RWPE1 (cell line): Measurements from ENCODE around the gene CHCHD6.

ENCODE experiments used
- CTCF ChIA-PET: fragments of 350-600 bp; sonication (Branson Sonifier 250); formaldehyde crosslinking; extraction: SDS; loops from one replicate; lab custom pipeline; 2021; lab: Yijun Ruan, JAX
- POLR2A ChIA-PET: fragments of 400-600 bp; formaldehyde crosslinking; extraction: SDS; loops from one replicate; lab custom pipeline; 2020; ENCODE audit warnings: antibody characterized with exemption; ENCODE audit not compliant: low non-redundant PET; lab: Yijun Ruan, JAX
- DNase-seq: peaks from one replicate; pipeline ENCODE4 v3.0.0; 2012; ENCODE audit warnings: low spot score
- H3K27ac ChIP-seq: fragments of 450-650 bp; 2 replicates; pipeline ENCODE4 v1.5.1; 2017
- TF ChIP-seq, protein P1 (sequence below): fragments of 450-650 bp; conservative IDR thresholded peaks from 2 replicates; pipeline ENCODE4 v1.5.1; 2017; ENCODE audit warnings: low read depth, mild to moderate bottlenecking

Gene CHCHD6

DNA sequence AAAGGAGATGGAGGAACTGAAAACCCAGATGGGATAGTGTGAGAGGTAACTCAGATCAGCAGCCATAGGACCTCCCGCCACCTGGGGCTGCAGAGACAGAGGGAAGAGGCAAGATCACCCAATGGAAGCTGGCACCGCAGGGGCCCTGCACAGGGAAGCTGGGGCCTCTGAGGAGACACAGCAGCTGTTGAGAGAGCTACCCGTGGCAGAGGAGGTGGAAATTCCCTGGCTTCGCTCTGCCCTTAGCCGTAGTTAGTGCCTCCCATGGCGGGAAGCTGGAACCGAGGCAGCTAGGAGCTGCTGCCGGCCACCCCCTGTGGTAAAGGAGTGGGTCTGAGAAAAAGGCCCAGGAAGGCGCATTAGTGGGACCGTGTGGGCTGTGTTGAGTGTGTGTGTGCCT is 260.9 kb downstream of the CHCHD6 start:
- no peak overlapping the region for H3K27ac ChIP-seq
- POLR2A ChIA-PET = no interaction called here
- TF ChIP-seq, protein P1, sequence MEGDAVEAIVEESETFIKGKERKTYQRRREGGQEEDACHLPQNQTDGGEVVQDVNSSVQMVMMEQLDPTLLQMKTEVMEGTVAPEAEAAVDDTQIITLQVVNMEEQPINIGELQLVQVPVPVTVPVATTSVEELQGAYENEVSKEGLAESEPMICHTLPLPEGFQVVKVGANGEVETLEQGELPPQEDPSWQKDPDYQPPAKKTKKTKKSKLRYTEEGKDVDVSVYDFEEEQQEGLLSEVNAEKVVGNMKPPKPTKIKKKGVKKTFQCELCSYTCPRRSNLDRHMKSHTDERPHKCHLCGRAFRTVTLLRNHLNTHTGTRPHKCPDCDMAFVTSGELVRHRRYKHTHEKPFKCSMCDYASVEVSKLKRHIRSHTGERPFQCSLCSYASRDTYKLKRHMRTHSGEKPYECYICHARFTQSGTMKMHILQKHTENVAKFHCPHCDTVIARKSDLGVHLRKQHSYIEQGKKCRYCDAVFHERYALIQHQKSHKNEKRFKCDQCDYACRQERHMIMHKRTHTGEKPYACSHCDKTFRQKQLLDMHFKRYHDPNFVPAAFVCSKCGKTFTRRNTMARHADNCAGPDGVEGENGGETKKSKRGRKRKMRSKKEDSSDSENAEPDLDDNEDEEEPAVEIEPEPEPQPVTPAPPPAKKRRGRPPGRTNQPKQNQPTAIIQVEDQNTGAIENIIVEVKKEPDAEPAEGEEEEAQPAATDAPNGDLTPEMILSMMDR = no peak
- CTCF ChIA-PET = no interaction called here
- no peak for DNase-seq

DNA sequence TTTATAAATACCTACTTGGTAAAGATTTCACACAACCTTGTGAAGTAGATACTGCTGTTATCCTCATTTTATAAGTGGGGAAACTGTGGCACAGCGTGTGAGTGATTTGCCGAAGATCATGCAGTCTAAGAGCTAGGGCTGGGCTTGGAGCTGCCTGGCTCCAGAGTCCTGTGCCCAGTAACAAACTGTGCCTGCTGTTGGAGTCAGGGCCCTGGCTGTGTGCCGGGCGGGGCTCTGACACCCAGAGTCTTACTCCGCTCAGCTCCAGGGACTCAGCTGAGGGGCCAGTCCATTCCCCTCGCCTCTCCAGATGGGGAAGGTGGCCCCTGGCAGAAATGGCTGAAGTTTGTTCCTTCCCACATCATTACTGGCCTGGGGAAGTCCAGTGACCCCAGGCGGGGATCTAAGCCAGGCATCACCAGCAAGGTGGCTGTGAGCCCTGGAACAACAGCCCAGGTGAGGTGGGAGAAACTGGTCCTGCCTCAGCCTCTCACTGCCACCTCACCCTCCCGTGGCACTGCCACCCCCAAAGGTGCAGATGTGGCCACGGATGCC is 261.6 kb downstream of the CHCHD6 start:
- DNase-seq = no peak

DNA sequence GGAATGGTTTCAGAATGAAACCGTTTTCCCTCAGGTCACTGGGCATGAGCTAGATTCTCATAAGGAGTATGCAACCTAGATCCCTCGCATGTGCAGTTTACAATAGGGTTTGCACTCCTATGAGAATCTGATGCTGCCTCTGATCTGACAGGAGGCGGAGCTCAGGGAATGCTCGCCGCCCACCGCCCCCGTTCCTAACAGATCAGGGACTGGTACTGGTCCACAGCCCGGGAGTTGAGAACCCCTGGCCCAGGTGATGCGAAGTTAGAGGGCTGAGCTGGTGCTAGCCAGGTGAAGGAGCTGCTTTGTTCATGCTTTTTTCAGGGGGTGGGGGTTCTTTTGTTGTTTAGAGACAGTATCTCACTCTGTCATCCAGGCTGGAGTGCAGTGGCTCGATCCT is 263.3 kb downstream of the CHCHD6 start:
- no peak for DNase-seq
- CTCF ChIA-PET = interaction anchor here (1.1 to 1.2 kb wide), 2 partner anchors 14 to 215 kb away, joined by 3 to 7 read pairs; no protein-coding TSS in a partner anchor
- TF ChIP-seq, protein P1 = no peak
- no peak overlapping the region for H3K27ac ChIP-seq
- POLR2A ChIA-PET = no interaction called here

More for the DNA sequence above, 261.6 kb downstream of the CHCHD6 start:
- ChIA-PET CTCF (interaction anchor here (0.6 to 0.7 kb wide), 2 partner anchors 177 to 1615 kb away, joined by 3 read pairs; no protein-coding TSS in a partner anchor), POLR2A (no interaction called here)
- TF ChIP-seq, protein P1 = no peak
- no peak overlapping the region for H3K27ac ChIP-seq

DNA sequence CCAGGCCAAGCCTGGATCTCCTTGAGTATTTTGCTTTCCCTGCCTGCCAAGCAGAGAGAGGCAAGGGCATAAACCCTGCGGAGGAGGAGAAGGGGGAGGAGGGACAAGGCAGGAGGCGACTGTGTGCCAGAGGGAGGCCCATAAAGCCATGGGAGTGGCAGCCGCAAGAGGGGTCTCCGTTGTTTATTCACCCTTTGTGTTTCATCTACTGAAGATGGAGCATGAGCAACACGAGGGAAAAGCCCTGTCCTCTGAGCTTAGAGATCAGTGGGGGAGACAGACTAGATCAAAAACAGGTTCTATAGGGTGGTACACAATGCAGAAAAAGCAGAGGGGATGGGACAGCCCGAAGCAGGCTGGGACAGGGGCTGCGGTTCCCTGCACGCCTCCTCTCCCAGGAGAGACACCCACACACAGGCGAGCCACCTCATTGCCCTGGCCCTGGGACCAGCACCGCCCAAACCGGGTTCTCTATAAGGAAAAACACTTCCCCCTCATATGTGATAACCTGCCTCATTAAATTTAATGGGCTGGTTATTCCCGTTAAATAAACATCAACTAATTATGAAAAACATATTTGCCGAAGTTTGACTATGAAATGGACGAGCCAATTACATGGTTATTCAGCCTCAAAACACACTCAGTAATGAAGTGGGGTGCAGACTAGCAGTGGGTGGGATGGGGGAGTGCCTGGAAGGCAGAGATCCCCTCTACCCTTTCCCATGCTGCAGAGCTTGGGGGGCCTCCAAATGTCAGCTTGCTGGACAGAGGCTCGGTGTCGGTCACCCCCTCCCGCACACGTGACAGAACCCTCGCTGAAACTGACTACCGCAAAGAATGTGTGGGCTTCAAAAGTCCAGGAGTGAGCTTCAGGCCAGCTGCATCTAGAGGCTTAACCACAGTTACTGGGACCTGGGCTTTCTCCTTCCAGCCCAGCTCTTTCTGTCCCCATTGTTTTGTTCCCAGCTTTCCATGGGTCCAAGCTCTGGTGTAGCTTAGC is 264.7 kb downstream of the CHCHD6 start:
- TF ChIP-seq, protein P1 = no peak
- no peak overlapping the region for H3K27ac ChIP-seq
- POLR2A ChIA-PET = no interaction called here
- CTCF ChIA-PET = interaction anchor here (0.9 to 1.6 kb wide), 3 partner anchors 14 to 217 kb away, joined by 3 to 7 read pairs (median 4); partner anchors contain the start of gene PLXNA1
- DNase-seq = no peak

DNA sequence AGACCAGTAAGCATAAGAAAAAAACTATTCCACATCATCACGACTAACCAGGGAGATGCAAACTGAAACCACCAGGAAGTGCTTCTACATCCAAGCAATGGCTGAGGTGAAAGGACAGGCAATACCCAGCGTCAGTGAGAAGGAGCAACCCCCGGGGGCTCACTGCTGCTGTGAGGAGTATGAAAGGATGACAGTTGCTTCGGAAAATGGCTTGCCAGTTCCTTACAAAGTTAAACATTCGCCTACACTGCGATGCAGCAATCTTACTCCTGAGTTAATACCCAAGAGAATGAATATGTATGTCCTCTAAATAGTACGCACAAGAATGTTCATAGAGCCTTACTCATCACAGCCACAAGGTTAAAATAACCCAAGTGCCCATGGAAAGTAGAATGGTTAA is 265.5 kb downstream of the CHCHD6 start:
- TF ChIP-seq, protein P1 = no peak
- ChIA-PET POLR2A (no interaction called here), CTCF (interaction anchor here (0.6 to 1.6 kb wide), 4 partner anchors 8 to 574 kb away, joined by 3 to 4 read pairs (median 3); partner anchors contain the start of gene PLXNA1)
- no peak for DNase-seq
- no peak overlapping the region for H3K27ac ChIP-seq

DNA sequence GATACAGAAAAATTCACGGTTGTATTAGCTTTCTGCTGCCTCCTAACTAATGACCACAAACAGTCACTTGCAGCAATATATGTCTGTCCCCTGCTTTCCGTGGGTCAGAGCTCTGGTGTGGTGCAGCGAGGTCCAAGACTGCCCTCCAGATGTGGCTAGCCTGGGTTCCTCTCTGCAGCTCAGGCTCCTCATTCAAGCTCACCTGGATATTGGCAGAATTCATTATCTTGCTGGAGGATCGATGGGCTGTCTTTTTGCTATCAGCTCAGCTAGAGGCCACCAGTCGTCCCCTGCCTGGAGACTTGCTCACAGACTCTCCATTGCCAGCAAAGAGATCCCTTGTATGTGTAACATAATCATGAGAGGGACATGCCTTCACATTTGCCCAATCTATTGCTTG is 266.1 kb downstream of the CHCHD6 start:
- TF ChIP-seq, protein P1 = no peak
- ChIA-PET CTCF (interaction anchor here (0.6 to 1.7 kb wide), 5 partner anchors 9 to 573 kb away, joined by 3 to 6 read pairs (median 3); partner anchors contain the start of gene PLXNA1), POLR2A (no interaction called here)
- no peak for DNase-seq
- H3K27ac ChIP-seq = no peak overlapping the region
